Measurements from ENCODE around the gene MAPK1.

The MAPK1 gene

DNA sequence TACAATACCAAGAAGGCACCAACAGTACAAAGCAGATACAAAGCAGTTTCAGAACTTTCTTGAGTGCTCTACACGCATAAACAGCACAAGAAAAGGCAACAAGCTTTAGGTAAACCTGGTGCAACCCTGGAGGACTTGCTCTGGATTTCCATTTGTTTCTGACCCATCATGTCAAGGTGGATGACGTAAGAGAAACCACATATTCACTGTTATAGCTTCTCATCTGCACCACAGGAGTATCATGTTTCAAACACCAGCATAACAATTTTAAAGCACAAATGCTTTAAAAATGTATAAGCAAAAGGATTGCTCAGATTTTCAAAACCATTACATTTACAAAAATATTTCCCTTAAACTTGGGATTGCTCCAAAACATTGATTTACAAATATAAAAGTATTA lies 106.8 kb downstream of the MAPK1 start:
- Histone ChIP-seq H3K9ac (ENCODE audit: low read length) (no peak overlapping the region), H3K4me3 (ENCODE audit: low read length) (no peak overlapping the region), H3K79me2 (ENCODE audit: low read length) (no peaks in the 10 kb centered on the region), H2AFZ (ENCODE audit: low read length) (no peak overlapping the region), H3K4me1 (ENCODE audit: low read length) (peaks cover 6% of the 10 kb centered on the region; the same call in 1 of the 2 replicates), H3K36me3 (replicated peaks; ENCODE audit: insufficient read depth, low read length) (0 out of 2 replicates have a peak, but pooled peaks cover 2% of the 10 kb centered on the region), H3K27ac (ENCODE audit: low read length) (peak overlapping the region; percentile 5; the same call in 1 of the 2 replicates), H3K27me3 (replicated peaks; ENCODE audit: insufficient read depth, low read length) (no peaks in the 10 kb centered on the region), H3K4me2 (ENCODE audit: low read depth, low read length) (no peak overlapping the region), H3K9me3 (replicated peaks; ENCODE audit: insufficient read depth, low read length) (no peaks in the 10 kb centered on the region), H4K20me1 (ENCODE audit: insufficient read depth, low read length) (no peaks in the 10 kb centered on the region), H3F3A (ENCODE audit: insufficient read depth, low read length) (peaks cover 13% of the 10 kb centered on the region), H3K9me2 (replicated peaks; ENCODE audit: insufficient read depth, low read length) (no peaks in the 10 kb centered on the region)
- TF ChIP-seq EZH2 (optimal IDR thresholded peaks at IDR 0.05; ENCODE audit: low read depth, low read length) (no peak), EZH2phosphoT487 (IDR thresholded peaks at IDR 0.05; ENCODE audit: low read length) (no peak)
- TF ChIP-seq, protein P1, sequence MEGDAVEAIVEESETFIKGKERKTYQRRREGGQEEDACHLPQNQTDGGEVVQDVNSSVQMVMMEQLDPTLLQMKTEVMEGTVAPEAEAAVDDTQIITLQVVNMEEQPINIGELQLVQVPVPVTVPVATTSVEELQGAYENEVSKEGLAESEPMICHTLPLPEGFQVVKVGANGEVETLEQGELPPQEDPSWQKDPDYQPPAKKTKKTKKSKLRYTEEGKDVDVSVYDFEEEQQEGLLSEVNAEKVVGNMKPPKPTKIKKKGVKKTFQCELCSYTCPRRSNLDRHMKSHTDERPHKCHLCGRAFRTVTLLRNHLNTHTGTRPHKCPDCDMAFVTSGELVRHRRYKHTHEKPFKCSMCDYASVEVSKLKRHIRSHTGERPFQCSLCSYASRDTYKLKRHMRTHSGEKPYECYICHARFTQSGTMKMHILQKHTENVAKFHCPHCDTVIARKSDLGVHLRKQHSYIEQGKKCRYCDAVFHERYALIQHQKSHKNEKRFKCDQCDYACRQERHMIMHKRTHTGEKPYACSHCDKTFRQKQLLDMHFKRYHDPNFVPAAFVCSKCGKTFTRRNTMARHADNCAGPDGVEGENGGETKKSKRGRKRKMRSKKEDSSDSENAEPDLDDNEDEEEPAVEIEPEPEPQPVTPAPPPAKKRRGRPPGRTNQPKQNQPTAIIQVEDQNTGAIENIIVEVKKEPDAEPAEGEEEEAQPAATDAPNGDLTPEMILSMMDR (IDR thresholded peaks at IDR 0.05; ENCODE audit: low read length) = no peak
- peak; percentile 54 for DNase-seq

DNA sequence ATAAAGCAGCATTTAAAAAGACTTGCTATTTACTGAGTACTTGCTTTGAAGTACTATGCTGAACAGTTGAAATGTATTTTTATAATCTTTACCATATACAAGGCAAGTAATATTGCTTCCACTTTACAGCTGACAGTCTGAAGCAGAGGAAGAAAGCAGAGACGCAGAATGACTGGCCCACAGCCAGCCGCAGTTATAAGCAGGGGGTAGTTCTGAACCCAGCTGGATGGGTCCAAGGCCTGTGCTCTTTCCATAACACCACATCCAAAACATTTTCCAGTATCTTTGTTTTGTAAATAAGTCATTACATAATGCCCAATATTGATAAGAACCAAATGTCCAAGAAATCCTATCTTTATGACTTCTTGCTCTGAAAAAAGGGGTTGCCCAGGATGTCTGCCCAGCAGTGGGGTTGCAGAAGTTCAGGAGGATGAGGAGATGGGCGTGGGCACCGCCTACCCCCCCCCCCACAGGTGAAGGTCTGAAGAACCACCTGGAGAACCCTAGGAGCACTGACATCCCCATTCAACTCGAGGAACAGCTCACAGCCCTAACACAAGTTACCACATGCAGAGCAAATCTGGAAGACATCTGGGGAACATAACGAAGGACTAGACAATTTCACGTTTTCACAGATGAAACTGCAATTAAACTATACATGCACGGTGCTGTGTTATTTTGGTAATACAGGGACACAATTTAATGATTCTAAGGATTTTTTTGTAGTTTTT lies 107.6 kb downstream of the MAPK1 start:
- no peaks in the 10 kb centered on the region for H3K9me2 ChIP-seq (replicated peaks; ENCODE audit: insufficient read depth, low read length)
- no peaks in the 10 kb centered on the region for H3K27me3 ChIP-seq (replicated peaks; ENCODE audit: insufficient read depth, low read length)
- no peak overlapping the region for H3K9ac ChIP-seq (ENCODE audit: low read length)
- no peaks in the 10 kb centered on the region for H3K36me3 ChIP-seq (replicated peaks; ENCODE audit: insufficient read depth, low read length)
- H4K20me1 ChIP-seq (ENCODE audit: insufficient read depth, low read length) = no peaks in the 10 kb centered on the region
- H3K79me2 ChIP-seq (ENCODE audit: low read length) = no peaks in the 10 kb centered on the region
- DNase-seq = no peak
- H3K4me1 ChIP-seq (ENCODE audit: low read length) = peaks cover 6% of the 10 kb centered on the region; the same call in 1 of the 2 replicates
- H3K9me3 ChIP-seq (replicated peaks; ENCODE audit: insufficient read depth, low read length) = no peaks in the 10 kb centered on the region
- no peak overlapping the region for H2AFZ ChIP-seq (ENCODE audit: low read length)
- H3K27ac ChIP-seq (ENCODE audit: low read length) = no peak overlapping the region
- no peak overlapping the region for H3K4me2 ChIP-seq (ENCODE audit: low read depth, low read length)
- H3K4me3 ChIP-seq (ENCODE audit: low read length) = no peak overlapping the region
- H3F3A ChIP-seq (ENCODE audit: insufficient read depth, low read length) = peaks cover 13% of the 10 kb centered on the region
- no peak for TF ChIP-seq EZH2phosphoT487 (IDR thresholded peaks at IDR 0.05; ENCODE audit: low read length)
- TF ChIP-seq, protein P1 (IDR thresholded peaks at IDR 0.05; ENCODE audit: low read length) = no peak
- no peak for TF ChIP-seq EZH2 (optimal IDR thresholded peaks at IDR 0.05; ENCODE audit: low read depth, low read length)

DNA sequence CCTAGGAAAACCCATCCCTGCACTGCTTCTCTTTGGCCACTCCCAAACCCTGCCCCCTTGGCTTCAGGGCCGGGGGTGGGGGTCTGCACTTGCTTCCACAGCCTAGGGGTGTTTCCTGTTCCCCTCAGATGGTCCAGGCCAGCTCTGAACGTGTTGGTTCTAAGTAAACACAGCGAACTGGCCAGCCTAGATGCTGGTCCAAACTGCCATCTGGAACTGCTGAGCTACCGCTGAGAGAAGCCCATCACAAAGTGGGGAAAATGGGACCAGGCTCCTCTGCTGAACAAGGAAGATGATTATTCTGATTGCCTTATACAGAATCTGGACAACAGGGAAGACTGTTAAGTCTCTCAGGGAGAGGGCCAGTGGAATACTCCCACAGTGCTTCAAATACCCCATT lies 108.4 kb downstream of the MAPK1 start:
- Histone ChIP-seq H3F3A (ENCODE audit: insufficient read depth, low read length) (peaks cover 13% of the 10 kb centered on the region), H3K4me1 (ENCODE audit: low read length) (peaks cover 6% of the 10 kb centered on the region; the same call in 1 of the 2 replicates), H3K9ac (ENCODE audit: low read length) (no peak overlapping the region), H3K79me2 (ENCODE audit: low read length) (no peaks in the 10 kb centered on the region), H3K36me3 (replicated peaks; ENCODE audit: insufficient read depth, low read length) (no peaks in the 10 kb centered on the region), H3K9me2 (replicated peaks; ENCODE audit: insufficient read depth, low read length) (no peaks in the 10 kb centered on the region), H3K27ac (ENCODE audit: low read length) (no peak overlapping the region), H3K9me3 (replicated peaks; ENCODE audit: insufficient read depth, low read length) (no peaks in the 10 kb centered on the region), H3K4me2 (ENCODE audit: low read depth, low read length) (no peak overlapping the region), H4K20me1 (ENCODE audit: insufficient read depth, low read length) (no peaks in the 10 kb centered on the region), H3K4me3 (ENCODE audit: low read length) (no peak overlapping the region), H2AFZ (ENCODE audit: low read length) (no peak overlapping the region), H3K27me3 (replicated peaks; ENCODE audit: insufficient read depth, low read length) (no peaks in the 10 kb centered on the region)
- no peak for DNase-seq
- TF ChIP-seq EZH2phosphoT487 (IDR thresholded peaks at IDR 0.05; ENCODE audit: low read length) = no peak
- TF ChIP-seq, protein P1 (IDR thresholded peaks at IDR 0.05; ENCODE audit: low read length) = no peak
- no peak for TF ChIP-seq EZH2 (optimal IDR thresholded peaks at IDR 0.05; ENCODE audit: low read depth, low read length)

Data from MM.1S (cell line).